ENCODE data around the gene THRB.
"Not testable (repeated sequence)": the region's sequence is repeated elsewhere in the genome, so short reads cannot be mapped to it uniquely, and the experiment has no call there.

The THRB gene

DNA sequence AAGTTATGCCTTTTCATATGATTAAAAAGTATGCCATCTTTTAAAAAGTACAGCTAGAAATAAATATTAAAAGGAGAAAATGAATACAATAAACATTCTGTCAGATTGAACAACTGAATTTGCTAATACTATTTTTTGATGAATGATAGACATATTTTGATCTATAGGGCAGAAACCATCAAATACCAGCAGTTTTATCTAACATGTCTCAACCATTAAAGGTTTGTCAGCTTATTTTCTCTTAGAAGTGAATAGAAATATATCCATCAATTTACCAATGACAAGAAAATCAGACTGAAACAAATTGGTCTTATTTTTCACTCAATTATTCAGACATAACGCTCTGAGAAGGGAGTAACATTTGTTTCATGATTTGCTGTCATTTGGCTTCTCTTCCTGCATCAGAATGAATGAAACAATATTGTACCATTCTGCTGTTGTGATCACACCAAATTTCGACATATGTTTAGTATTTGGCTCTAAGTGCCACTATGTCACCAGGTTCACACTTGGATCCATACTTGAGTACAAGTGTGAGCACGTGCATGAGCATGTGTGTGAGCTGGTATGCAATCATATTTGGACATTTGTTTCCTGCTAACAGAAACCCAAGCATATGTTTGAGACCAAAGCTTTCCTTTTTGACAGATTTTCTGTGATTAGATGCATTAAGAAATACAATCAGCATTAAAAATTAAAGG lies 86.5 kb downstream of the THRB start:
- DNase-seq (ENCODE audit: low spot score) = no peak

GRCh38 chr3:24406900-24407299 lies 87.8 kb downstream of the THRB start:
- DNase-seq (ENCODE audit: low spot score) = no peak

- no peak for DNase-seq (ENCODE audit: low spot score)
These were observed 89.6 kb downstream of the THRB start for GRCh38 chr3:24405057-24405456.

GRCh38 chr3:24401811-24402185 lies 92.9 kb downstream of the THRB start:
- DNase-seq (ENCODE audit: low spot score) = no peak

DNA sequence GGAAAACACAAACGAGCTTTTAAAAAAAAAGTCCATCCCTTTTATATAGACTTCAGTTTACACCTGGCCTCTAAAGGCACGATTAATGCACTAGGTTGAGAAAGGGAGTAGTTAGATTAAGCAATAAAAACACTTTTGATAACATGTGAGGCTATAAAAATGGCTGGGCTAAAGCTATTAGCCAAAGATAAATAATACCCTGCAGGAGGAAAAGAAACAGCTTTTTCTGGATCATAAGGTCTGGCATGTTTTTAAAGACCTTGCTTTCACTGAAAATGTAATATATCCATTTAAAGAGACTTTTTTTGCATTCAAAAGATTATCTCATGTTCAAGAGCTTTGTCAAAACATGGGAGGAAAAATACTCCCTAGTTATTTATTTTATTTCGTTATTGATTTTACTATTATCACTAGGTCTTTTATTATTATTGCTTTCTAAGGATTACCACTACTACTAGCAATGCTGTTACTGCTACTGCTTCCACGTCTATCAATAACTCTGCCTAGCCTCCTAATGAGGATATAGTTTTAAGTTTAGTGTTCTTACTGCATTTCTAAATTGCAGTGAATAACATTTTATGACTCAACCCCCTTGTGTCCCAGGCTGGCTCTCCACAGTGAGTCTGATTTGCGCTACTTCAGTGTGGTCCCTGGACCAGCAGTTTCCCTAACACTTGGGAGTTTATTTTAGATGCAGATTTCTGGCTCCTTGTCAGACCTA lies 93.4 kb downstream of the THRB start:
- DNase-seq (ENCODE audit: low spot score) = no peak

GRCh38 chr3:24400450-24400849 lies 94.2 kb downstream of the THRB start:
- DNase-seq (ENCODE audit: low spot score) = no peak

- DNase-seq (ENCODE audit: low spot score) = no peak
These were observed 94.6 kb downstream of the THRB start for GRCh38 chr3:24400015-24400414.

DNA sequence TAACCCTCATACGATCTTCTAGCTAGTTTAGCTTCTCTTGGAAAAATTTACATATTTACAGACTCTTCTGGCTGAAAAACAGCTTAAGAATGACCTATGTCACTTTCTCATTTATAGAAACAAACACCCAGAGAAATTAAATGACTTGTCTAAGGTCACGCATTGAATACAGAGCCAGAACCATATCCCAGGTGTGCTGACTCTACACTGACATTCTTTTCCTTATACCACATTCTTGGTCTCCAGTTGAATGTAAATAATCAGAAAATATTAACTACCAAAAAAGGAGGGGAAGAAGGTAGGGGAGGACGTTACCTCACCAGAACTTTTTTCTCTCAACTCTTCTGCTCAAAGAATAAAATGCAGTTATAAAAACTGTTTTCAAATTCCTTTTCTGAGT lies 95.0 kb downstream of the THRB start:
- no peak for DNase-seq (ENCODE audit: low spot score)

GRCh38 chr3:24398712-24399111 lies 95.9 kb downstream of the THRB start:
- DNase-seq (ENCODE audit: low spot score) = not testable (repeated sequence)

- DNase-seq (ENCODE audit: low spot score) = no peak
These were observed 98.3 kb downstream of the THRB start for GRCh38 chr3:24396338-24396737.

DNA sequence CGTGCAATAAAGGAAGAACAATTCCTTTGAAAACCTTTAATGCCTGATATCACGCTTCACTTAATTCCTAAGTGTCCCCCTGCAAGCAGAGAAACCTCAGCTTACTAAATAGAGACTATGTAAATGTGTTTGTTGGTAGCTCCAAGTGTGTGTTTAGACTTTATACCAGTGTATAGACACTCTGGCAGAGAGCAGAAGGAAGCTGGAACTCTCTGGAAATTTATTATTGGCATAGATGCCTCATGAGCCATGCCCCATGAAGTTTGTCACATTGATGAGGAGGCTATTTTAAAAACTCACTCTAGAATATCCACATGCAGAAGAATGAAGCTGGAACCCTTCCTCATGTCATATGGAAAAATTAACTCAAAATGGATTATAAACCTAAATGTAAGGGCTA lies 99.9 kb downstream of the THRB start:
- DNase-seq (ENCODE audit: low spot score) = no peak

DNA sequence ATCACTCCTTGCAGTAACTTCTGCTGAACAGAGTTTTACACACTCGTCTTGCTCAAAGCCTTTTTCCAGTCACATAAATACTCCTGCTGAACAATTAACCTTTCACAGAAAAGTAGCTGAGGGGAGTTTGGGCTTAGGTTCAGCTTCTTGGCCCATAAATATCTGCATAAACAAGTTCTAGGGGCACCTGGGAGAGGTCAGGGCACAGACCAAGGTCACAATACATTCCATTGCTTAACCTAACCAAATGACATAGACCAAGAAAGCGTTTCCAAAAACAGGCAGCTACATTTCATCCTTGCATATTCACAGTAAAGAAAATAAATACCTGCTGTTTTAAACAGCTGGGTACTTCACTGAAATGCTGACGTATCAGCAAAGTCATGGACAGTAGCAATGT lies 101.3 kb downstream of the THRB start:
- DNase-seq (ENCODE audit: low spot score) = no peak

DNA sequence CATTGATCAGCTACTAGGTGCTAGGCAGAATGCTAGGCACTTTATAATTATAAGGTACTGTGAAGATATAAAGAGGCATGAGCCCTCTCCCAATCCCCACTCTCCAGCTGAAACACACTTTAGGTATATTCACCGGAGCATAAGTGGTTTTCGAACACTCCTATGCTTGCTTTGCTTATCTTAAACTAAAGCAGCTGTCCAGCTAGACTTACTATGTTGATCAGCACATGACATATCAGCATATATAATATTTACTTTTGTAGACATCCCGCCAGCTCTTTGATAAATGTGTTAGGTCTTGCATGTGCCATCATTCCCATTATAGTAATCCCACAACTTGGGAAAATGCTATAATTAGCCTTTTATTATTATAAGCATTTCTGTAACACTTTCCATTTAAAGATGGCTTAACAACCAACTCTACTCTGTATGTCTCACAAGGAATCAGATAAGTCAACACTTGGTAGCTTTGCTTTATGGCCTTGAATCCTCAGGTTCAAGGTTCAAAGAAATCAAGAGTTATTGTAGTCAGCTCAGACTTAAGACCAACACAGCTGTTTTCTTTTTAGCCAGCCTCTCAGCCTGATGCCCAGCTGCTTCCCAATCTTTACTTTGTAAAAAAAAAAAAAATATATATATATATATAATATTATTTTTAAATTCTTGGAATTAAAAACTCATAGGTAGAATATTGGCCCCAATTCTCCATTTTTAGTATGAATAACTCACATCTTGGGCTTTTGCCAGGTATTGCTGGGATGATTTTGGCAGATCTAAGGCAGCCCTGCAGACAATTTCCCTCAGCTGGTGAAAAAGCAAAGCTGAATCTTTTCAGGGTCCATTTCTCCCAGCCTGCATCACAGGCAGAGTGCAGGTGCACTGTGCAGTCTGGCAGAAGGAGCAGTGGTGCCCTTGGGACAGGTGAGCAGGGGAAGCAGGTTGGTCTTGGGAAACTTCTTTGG lies 104.2 kb downstream of the THRB start:
- DNase-seq (ENCODE audit: low spot score) = no peak

GRCh38 chr3:24389108-24390090 lies 105.3 kb downstream of the THRB start:
- DNase-seq (ENCODE audit: low spot score) = no peak

DNA sequence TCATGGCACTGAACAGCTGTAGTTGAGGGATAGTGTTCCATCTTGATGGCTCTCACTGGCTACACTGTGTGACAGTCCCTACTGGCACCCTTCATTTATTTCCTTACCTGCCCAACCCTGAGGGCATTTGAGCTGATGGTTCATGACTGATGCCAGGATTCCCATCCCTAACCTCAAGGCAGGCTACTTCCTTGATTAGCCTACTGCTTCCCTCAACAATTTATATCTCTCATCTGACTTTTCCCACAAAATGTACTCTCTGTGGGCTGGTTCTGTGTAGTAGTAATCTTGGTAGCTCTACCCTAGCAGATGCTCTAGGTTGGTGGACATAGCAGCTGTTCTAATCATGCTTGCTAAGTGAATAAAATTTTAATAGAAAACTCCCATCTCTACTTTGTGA lies 106.0 kb downstream of the THRB start:
- DNase-seq (ENCODE audit: low spot score) = no peak

- no peak for DNase-seq (ENCODE audit: low spot score)
These were observed 106.5 kb downstream of the THRB start for GRCh38 chr3:24388159-24388558.

GRCh38 chr3:24387493-24387892 lies 107.2 kb downstream of the THRB start:
- no peak for DNase-seq (ENCODE audit: low spot score)

GRCh38 chr3:24387000-24387399 lies 107.7 kb downstream of the THRB start:
- DNase-seq (ENCODE audit: low spot score) = no peak

DNA sequence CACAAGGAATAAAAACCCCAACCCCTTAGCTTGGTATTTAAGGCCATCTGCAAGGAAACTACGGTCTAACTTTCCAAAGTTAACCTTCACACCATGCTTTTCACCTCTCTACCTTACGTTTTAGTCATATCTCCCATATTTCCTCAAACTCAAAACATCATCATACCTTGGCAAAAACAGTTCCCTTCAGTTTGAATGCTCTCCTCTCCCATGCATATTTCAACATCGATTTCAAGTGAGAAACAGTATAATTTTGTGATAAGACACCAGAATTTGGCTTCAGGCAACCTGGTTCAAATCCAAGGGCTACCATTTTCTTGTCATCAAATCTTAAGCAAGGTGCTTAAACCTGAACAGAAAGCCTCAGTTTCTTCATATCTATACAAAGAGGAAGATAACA lies 108.2 kb downstream of the THRB start:
- no peak for DNase-seq (ENCODE audit: low spot score)

DNA sequence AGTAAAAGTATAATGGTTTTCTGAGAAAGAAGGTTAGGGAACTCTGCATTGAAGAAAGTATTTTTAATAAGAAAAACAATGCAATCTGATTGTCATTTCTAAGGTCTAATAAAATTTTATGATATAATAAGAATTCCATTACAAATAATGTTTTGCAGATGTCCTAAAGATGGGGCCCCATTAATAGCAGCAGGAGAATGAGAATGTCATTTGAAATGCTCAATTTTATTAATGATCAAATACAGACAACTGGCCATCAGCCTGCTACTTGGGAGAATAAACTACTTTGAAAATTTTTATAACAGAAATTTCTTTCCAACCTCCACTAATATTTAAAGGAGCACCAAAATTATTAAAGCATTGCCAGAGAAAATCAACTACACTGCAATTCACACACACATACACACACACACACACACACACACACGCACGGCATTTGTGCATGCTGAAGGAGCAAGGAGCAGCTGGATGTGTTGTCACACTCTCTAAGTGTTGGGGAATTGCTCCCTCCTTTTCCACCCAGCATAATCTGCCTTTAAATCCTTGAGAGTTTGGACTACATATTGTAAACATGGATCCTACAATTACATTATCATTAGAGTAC lies 109.5 kb downstream of the THRB start:
- DNase-seq (ENCODE audit: low spot score) = no peak

- no peak for DNase-seq (ENCODE audit: low spot score)
These were observed 112.0 kb downstream of the THRB start for GRCh38 chr3:24382647-24383046.

Measured in SK-N-DZ (cell line).